LNCaP clone FGC (cell line): Measurements from ENCODE around the gene LRFN5.
"Not testable (repeated sequence)": the region's sequence is repeated elsewhere in the genome, so short reads cannot be mapped to it uniquely, and the experiment has no call there.

ENCODE experiments used
- DNase-seq: peaks from one replicate; pipeline ENCODE4 v3.0.0-alpha.2; 2011; ENCODE audit warnings: low read depth
- H3K4me3 ChIP-seq: 2 replicates; pipeline ENCODE4 v1.5.1; 2011; ENCODE audit warnings: mild to moderate bottlenecking, low read depth, low read length, control low read depth
- TF ChIP-seq, protein P1 (sequence below): IDR thresholded peaks from 2 replicates; pipeline ENCODE4 v1.5.1; 2012; ENCODE audit warnings: mild to moderate bottlenecking; ENCODE audit not compliant: control insufficient read depth, insufficient read depth; ENCODE audit errors: extremely low read depth

LRFN5 gene

DNA sequence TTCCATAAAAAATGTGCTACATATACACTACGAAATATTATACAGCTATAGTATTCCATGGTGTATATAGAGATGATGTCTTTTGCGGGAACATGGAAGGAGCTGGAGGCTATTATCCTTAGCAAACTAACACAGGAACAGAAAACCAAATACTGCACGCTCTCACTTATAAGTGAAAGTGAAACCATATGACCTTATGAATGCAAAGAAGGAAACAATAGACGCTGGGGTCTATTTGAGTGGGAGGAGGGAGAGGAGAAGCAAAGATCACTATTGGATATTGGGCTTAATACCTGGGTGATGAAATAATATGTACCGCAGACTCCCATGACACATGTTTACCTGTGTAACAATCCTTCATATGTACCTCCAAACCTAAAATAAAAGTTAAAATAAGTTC, 142.8 kb downstream of the LRFN5 start:
- no peak for DNase-seq
- TF ChIP-seq, protein P1, sequence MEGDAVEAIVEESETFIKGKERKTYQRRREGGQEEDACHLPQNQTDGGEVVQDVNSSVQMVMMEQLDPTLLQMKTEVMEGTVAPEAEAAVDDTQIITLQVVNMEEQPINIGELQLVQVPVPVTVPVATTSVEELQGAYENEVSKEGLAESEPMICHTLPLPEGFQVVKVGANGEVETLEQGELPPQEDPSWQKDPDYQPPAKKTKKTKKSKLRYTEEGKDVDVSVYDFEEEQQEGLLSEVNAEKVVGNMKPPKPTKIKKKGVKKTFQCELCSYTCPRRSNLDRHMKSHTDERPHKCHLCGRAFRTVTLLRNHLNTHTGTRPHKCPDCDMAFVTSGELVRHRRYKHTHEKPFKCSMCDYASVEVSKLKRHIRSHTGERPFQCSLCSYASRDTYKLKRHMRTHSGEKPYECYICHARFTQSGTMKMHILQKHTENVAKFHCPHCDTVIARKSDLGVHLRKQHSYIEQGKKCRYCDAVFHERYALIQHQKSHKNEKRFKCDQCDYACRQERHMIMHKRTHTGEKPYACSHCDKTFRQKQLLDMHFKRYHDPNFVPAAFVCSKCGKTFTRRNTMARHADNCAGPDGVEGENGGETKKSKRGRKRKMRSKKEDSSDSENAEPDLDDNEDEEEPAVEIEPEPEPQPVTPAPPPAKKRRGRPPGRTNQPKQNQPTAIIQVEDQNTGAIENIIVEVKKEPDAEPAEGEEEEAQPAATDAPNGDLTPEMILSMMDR: no peak
- no peak overlapping the region for H3K4me3 ChIP-seq

DNA sequence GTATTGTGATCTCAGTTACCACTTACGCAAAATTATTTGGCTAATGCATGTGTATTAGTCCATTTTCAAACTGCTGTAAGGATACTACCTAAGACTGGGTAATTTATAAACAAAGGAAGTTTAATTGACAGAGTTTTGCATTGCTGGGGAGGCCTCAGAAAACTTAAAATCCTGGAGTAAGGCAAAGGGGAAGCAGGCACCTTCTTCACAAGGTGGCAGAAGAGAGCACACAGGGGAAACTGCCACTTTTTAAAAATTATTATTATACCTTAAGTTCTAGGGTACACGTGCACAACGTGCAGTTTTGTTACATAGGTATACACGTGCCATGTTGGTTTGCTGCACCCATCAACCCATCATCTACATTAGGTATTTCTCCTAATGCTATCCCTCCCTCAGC, 143.9 kb downstream of the LRFN5 start:
- H3K4me3 ChIP-seq, DNase-seq: not testable (repeated sequence)

DNA sequence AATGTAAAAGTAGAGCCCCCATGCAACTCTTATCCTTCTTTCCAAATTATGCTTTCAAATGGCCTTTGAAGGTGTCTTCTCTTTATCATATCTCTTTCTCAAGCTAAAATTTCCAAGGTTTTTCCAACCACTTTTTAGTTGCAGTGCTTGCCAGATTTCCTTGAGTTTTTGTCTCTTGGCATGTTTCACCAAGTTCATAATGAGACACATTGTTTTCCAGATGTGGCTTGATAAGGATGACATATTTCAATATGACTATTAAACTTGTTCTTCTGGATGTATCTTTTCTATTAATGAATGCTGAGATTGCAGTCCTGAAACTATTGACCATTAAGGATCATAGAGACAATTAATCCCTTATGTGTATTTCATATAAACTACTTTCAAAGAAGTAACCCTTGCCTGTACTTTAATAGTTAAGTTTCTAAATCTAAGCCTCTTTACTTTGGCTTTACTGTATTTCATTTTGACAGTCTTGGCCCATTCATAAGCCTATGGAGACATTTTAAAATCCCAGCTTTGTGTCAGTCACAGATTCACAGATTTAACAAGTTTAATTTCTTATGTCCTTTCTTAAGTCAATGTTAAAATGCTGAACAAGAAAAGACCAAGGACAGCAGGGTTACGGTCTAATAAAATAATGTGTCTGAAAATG, 151.5 kb downstream of the LRFN5 start:
- TF ChIP-seq, protein P1: no peak
- H3K4me3 ChIP-seq: no peak overlapping the region
- no peak for DNase-seq

DNA sequence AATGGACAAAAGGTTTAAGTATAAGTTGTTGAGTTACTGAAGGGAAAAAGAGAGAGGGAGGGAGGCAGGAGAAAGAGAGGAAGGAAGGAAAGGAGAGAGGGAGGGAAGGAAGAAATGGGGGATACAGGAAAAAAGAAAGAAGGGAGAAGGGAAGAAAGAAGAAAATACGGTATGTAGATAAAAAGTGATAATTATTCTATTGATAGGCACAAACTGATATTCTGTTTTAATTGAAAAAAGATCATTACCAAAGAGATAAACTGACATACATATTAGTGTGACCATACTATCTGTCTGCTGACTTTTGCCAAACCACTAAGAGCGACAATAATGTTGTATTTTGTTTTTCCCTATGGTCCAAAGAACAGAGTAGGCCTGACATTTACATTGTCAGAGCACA, 154.5 kb downstream of the LRFN5 start:
- DNase-seq: no peak
- H3K4me3 ChIP-seq: no peak overlapping the region
- TF ChIP-seq, protein P1: no peak

DNA sequence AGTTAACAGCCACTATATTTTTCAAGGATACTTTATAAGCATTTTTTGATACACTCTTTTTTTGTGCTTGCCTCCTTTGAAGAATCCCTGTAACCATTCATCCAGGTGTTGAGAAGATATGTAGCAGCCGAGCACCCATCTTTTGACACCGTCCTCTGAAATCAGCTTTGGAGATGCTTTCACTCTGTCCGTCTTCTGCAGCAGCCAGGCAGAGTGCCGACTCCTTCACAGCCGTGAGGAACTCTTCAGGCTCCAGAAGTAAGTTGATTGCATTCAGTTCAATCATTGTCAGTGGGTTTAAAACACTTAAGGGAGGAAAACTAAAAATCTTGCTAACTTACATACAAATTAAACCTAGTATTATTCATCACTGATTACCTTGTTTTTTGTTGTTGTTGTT, 160.1 kb downstream of the LRFN5 start:
- no peak overlapping the region for H3K4me3 ChIP-seq

DNA sequence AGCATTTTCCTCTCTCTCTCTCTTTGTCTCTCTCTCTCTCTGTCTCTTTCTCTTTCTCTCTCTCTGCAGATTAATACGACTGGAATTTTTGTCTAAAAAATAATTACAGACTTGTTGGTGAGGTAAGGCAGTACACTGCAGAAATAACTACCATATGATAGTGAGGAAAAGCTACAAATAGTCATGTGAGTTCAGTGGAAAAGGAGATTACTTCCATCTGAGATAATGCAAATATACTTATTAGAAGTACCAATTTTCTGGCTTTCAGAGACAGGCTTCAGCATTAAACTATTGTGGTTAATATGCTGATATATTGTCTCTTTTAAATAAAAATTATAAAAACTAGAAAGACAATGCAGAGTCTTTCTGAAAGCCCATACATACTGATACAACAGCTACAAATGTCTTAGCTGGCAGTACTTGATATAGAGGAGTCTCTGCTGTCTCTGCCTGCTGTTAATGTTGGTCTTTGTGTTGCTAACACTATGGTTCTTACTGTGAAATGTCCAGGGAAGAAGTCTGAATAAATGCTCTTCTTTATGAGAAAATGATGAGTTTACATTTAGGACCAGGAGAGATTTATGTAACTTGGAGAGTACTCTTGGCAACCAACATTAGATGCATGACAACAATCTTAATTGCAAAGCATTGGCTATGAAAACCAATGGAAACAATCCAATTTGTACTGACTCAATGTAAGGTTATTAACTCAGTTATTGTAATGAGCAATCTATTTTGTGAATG, 167.0 kb downstream of the LRFN5 start:
- TF ChIP-seq, protein P1: no peak
- DNase-seq: no peak
- H3K4me3 ChIP-seq: no peak overlapping the region

More for the DNA sequence above, 160.1 kb downstream of the LRFN5 start:
- TF ChIP-seq, protein P1: no peak
- no peak for DNase-seq

DNA sequence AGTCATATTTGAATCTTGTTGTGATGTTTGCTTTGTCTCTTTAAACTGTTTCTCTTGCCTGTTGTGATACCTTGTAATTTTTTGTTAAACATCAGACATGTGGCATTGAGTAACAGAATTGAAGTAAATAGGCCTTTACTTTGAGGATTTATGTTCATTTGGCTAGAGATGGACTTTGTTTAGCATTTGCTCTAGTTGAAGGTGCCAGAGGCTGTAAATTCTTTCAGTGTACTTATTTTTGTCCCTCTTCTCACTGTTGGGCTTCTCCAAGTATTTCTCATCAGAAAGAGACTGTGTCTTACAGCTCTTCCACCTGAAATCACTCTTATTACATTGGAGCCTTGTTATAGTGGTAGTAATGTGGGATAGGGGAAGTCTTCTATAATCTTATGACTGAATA, 175.8 kb downstream of the LRFN5 start:
- no peak for DNase-seq
- no peak overlapping the region for H3K4me3 ChIP-seq
- TF ChIP-seq, protein P1: no peak
